ENCODE measurements around the gene ABI1. TPM values are rescaled to one million over a fixed set of nuclear protein-coding genes. Genes with fewer than 3 reads are reported as not detected.
"Not testable (repeated sequence)": the region's sequence is repeated elsewhere in the genome, so short reads cannot be mapped to it uniquely, and the experiment has no call there.

The ABI1 gene
- polyA plus RNA-seq, 1 donor from 2014 or later = 50.4 TPM

- Histone ChIP-seq H3K4me3 (ENCODE audit: low read length) (peak overlapping the region; percentile 82), H2AFZ (ENCODE audit: low read depth, low read length) (no peak overlapping the region), H3K79me2 (replicated peaks; ENCODE audit: insufficient read depth, low read length) (peaks cover 42% of the 10 kb centered on the region), H3F3A (ENCODE audit: insufficient read depth, low read length, poor library complexity, severe bottlenecking) (no peaks in the 10 kb centered on the region), H3K4me2 (ENCODE audit: low read length) (peak overlapping the region; percentile 74), H3K36me3 (ENCODE audit: insufficient read depth, low read length) (no peaks in the 10 kb centered on the region), H3K27ac (ENCODE audit: low read length) (no peak overlapping the region), H3K9ac (ENCODE audit: low read length) (no peak overlapping the region), H3K9me3 (ENCODE audit: low read length) (no peaks in the 10 kb centered on the region), H3K27me3 (ENCODE audit: insufficient read depth, low read depth, low read length) (no peaks in the 10 kb centered on the region), H4K20me1 (ENCODE audit: insufficient read depth) (peaks cover 5% of the 10 kb centered on the region), H3K9me2 (ENCODE audit: insufficient read depth, low read length) (no peaks in the 10 kb centered on the region)
- TF ChIP-seq TAF1 (IDR thresholded peaks at IDR 0.05; ENCODE audit: low read depth) (no peak), REST (IDR thresholded peaks at IDR 0.05; ENCODE audit: borderline replicate concordance) (no peak), EZH2 (IDR thresholded peaks at IDR 0.05; ENCODE audit: borderline replicate concordance, insufficient read depth, low read length, poor library complexity, severe bottlenecking) (no peak), POLR2AphosphoS5 (IDR thresholded peaks at IDR 0.05) (no peak), EP300 (conservative IDR thresholded peaks at IDR 0.05; ENCODE audit: poor library complexity, severe bottlenecking) (no peak), RAD21 (conservative IDR thresholded peaks at IDR 0.05) (no peak), CTCF (IDR thresholded peaks at IDR 0.05; ENCODE audit: poor library complexity, severe bottlenecking) (no peak), SMC3 (conservative IDR thresholded peaks at IDR 0.05; ENCODE audit: poor library complexity) (no peak), MXI1 (conservative IDR thresholded peaks at IDR 0.05; ENCODE audit: poor library complexity, severe bottlenecking) (no peak)
These were observed 2.1 kb downstream of the ABI1 start for GRCh38 chr10:26858707-26859034.

- H4K20me1 ChIP-seq (ENCODE audit: insufficient read depth) = peaks cover 5% of the 10 kb centered on the region
- no peaks in the 10 kb centered on the region for H3F3A ChIP-seq (ENCODE audit: insufficient read depth, low read length, poor library complexity, severe bottlenecking)
- H3K4me3 ChIP-seq (ENCODE audit: low read length) = peak overlapping the region; percentile 82
- H3K4me2 ChIP-seq (ENCODE audit: low read length) = no peak overlapping the region
- H3K9me2 ChIP-seq (ENCODE audit: insufficient read depth, low read length) = no peaks in the 10 kb centered on the region
- H3K79me2 ChIP-seq (replicated peaks; ENCODE audit: insufficient read depth, low read length) = peaks cover 42% of the 10 kb centered on the region
- no peaks in the 10 kb centered on the region for H3K27me3 ChIP-seq (ENCODE audit: insufficient read depth, low read depth, low read length)
- no peak overlapping the region for H2AFZ ChIP-seq (ENCODE audit: low read depth, low read length)
- no peaks in the 10 kb centered on the region for H3K9me3 ChIP-seq (ENCODE audit: low read length)
- TF ChIP-seq EZH2 (IDR thresholded peaks at IDR 0.05; ENCODE audit: borderline replicate concordance, insufficient read depth, low read length, poor library complexity, severe bottlenecking) (no peak), CTCF (IDR thresholded peaks at IDR 0.05; ENCODE audit: poor library complexity, severe bottlenecking) (no peak), POLR2AphosphoS5 (IDR thresholded peaks at IDR 0.05) (no peak), REST (IDR thresholded peaks at IDR 0.05; ENCODE audit: borderline replicate concordance) (no peak), RAD21 (conservative IDR thresholded peaks at IDR 0.05) (no peak), EP300 (conservative IDR thresholded peaks at IDR 0.05; ENCODE audit: poor library complexity, severe bottlenecking) (no peak), SMC3 (conservative IDR thresholded peaks at IDR 0.05; ENCODE audit: poor library complexity) (no peak), MXI1 (conservative IDR thresholded peaks at IDR 0.05; ENCODE audit: poor library complexity, severe bottlenecking) (no peak), TAF1 (IDR thresholded peaks at IDR 0.05; ENCODE audit: low read depth) (no peak)
- no peak overlapping the region for H3K9ac ChIP-seq (ENCODE audit: low read length)
- no peaks in the 10 kb centered on the region for H3K36me3 ChIP-seq (ENCODE audit: insufficient read depth, low read length)
- no peak overlapping the region for H3K27ac ChIP-seq (ENCODE audit: low read length)
These were observed 2.6 kb downstream of the ABI1 start for GRCh38 chr10:26857991-26858706.

GRCh38 chr10:26857553-26857952, 3.2 kb downstream of the ABI1 start:
- not testable (repeated sequence) for H3K4me3 ChIP-seq (ENCODE audit: low read length); H3F3A ChIP-seq (ENCODE audit: insufficient read depth, low read length, poor library complexity, severe bottlenecking); H3K27me3 ChIP-seq (ENCODE audit: insufficient read depth, low read depth, low read length); H3K9me2 ChIP-seq (ENCODE audit: insufficient read depth, low read length); H3K4me2 ChIP-seq (ENCODE audit: low read length); H3K36me3 ChIP-seq (ENCODE audit: insufficient read depth, low read length); H3K9me3 ChIP-seq (ENCODE audit: low read length); H3K9ac ChIP-seq (ENCODE audit: low read length); H3K27ac ChIP-seq (ENCODE audit: low read length); H2AFZ ChIP-seq (ENCODE audit: low read depth, low read length); H4K20me1 ChIP-seq (ENCODE audit: insufficient read depth)
- H3K79me2 ChIP-seq (replicated peaks; ENCODE audit: insufficient read depth, low read length) = peaks cover 47% of the 10 kb centered on the region
